Measurements from ENCODE around the gene CAPN9.
"Not testable (repeated sequence)": the region's sequence is repeated elsewhere in the genome, so short reads cannot be mapped to it uniquely, and the experiment has no call there.

The CAPN9 gene

DNA sequence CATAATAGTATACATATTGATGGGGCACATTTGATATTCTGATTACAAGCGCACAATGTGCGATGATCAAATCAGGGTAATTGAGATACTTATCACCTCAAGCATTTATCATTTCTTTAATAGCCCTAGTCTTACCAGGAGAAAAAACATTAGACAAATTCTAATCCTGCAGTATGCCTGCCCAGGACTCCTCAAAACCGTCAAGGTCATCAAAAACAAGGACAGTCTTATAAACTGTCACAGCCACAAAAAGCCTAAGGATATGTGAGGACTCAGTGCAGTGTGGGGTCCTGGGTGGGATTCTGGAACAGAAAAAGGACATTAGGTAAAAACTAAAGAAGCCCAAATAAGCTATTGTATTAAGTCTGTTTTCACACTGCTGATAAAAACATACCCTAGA, 19.1 kb downstream of the CAPN9 start:
- H3K27ac ChIP-seq: no peak overlapping the region
- no peak for DNase-seq
- H3K27me3 ChIP-seq: no peaks in the 10 kb centered on the region
- TF ChIP-seq, protein P1, sequence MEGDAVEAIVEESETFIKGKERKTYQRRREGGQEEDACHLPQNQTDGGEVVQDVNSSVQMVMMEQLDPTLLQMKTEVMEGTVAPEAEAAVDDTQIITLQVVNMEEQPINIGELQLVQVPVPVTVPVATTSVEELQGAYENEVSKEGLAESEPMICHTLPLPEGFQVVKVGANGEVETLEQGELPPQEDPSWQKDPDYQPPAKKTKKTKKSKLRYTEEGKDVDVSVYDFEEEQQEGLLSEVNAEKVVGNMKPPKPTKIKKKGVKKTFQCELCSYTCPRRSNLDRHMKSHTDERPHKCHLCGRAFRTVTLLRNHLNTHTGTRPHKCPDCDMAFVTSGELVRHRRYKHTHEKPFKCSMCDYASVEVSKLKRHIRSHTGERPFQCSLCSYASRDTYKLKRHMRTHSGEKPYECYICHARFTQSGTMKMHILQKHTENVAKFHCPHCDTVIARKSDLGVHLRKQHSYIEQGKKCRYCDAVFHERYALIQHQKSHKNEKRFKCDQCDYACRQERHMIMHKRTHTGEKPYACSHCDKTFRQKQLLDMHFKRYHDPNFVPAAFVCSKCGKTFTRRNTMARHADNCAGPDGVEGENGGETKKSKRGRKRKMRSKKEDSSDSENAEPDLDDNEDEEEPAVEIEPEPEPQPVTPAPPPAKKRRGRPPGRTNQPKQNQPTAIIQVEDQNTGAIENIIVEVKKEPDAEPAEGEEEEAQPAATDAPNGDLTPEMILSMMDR (IDR thresholded peaks at IDR 0.05): no peak
- H3K36me3 ChIP-seq: no peaks in the 10 kb centered on the region
- no peaks in the 10 kb centered on the region for H3K4me1 ChIP-seq
- intact Hi-C loops (cut with DNase I; ENCODE audit: low total_unique reads): loop anchor here (10.0 kb wide), 1 partner anchor 72 kb away; no protein-coding TSS in a partner anchor
- H3K9me3 ChIP-seq: no peaks in the 10 kb centered on the region
- H3K4me3 ChIP-seq: no peak overlapping the region

DNA sequence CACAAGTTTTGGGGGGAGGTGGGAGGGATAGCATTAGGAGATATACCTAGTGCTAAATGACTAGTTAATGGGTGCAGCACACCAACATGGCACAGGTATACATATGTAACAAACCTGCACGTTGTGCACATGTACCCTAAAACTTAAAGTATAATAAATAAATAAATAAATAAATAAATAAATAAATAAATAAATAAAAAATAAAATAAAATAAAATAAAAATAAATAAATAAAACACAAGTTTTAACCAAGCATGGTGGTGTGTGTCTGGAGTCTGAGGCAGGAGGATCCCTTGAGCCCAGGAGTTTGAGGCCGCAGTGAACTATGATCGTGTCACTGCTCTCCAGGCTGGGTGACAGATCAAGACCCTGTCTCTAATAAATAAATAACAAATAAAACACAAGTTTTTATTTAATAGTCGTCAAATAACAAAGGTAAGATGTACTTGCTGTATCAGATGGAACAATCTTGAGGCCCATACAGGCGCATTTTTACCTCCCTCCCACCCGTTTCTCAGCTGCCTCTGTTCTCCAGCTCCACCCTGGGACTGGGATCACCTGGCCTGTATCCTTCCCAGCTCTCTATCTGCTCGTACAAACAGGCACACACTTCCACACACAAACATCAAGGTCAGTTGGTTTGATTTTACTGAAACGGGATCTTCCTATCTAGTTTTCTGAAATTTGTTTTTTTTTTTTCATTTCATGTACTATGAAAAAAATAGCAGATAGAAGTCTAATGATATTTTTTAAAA, 20.8 kb downstream of the CAPN9 start:
- not testable (repeated sequence) for H3K27ac ChIP-seq
- intact Hi-C loops (cut with DNase I; ENCODE audit: low total_unique reads): loop anchor here (10.0 kb wide), 1 partner anchor 73 kb away; no protein-coding TSS in a partner anchor

DNA sequence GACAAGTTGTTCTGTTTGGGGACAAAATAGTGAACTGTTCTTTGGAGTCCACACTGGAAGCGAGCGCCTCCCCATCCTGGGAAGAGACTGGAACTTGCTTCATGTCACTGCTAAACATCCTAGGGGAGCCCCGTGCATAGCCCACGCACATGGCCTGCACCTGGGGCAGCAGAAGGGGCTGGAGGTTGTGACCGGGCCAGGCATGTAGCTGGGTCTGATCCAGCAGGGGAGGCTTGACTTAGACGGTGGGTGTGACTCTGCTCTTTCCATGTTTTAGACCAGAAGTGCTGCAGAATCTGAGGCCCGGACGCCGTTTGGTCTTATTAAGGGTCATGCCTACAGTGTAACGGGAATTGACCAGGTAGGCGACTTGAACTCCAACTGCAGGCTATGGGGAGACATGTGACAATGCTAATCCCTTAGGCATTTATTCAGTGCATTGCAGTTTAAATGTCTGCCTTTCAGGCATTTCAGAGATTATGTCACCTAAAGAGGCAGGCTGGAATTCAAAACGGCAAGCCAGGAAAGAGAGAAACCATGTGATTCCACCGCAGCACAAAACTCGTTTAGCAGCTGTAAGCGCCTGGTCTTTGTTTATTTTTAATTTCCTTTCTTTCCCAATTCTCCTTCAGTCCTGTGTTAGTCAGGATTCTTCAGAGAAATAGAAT, 21.8 kb downstream of the CAPN9 start:
- H3K27ac ChIP-seq: no peak overlapping the region
- H3K9me3 ChIP-seq: no peaks in the 10 kb centered on the region
- no peak for DNase-seq
- H3K36me3 ChIP-seq: no peaks in the 10 kb centered on the region
- H3K27me3 ChIP-seq: no peaks in the 10 kb centered on the region
- no peak overlapping the region for H3K4me3 ChIP-seq
- peaks cover 0 to 5% (median 1%) of the 10 kb centered on the region in 4 donors for H3K4me1 ChIP-seq
- TF ChIP-seq, protein P1 (IDR thresholded peaks at IDR 0.05): no peak
- intact Hi-C loops (cut with DNase I; ENCODE audit: low total_unique reads): loop anchor here (10.0 kb wide), 1 partner anchor 74 kb away; no protein-coding TSS in a partner anchor

More for the DNA sequence above, 20.8 kb downstream of the CAPN9 start:
- not testable (repeated sequence) for H3K4me1 ChIP-seq, H3K36me3 ChIP-seq, H3K4me3 ChIP-seq, DNase-seq, H3K9me3 ChIP-seq, H3K27me3 ChIP-seq

DNA sequence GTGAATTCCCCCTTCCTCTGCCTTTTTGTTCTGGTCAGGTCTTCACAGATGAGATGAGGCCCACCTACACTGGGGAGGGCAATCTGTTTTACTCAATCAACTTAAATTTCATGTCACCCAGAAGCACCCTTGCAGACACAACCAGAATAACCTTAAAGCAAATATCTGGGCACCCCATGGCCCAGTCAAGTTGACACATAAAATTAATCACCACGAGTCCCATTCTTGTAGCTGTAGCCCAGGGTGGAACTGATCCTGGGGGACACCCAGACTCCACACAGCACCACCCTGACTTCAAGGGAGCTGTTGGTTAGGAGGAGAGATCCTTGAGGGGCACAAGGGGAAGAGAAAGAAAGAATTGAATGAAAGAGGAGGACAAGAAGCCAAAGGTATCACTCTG, 23.1 kb downstream of the CAPN9 start:
- no peak for DNase-seq
- TF ChIP-seq, protein P1 (IDR thresholded peaks at IDR 0.05): no peak
- intact Hi-C loops (cut with DNase I; ENCODE audit: low total_unique reads): loop anchor here (5.0 kb wide), 1 partner anchor 128 kb away; the partner anchor contains the start of gene COG2
- Histone ChIP-seq H3K4me3 (no peak overlapping the region), H3K9me3 (no peaks in the 10 kb centered on the region), H3K4me1 (peaks cover 0 to 5% (median 1%) of the 10 kb centered on the region in 4 donors), H3K36me3 (no peaks in the 10 kb centered on the region), H3K27me3 (no peaks in the 10 kb centered on the region), H3K27ac (no peak overlapping the region)

DNA sequence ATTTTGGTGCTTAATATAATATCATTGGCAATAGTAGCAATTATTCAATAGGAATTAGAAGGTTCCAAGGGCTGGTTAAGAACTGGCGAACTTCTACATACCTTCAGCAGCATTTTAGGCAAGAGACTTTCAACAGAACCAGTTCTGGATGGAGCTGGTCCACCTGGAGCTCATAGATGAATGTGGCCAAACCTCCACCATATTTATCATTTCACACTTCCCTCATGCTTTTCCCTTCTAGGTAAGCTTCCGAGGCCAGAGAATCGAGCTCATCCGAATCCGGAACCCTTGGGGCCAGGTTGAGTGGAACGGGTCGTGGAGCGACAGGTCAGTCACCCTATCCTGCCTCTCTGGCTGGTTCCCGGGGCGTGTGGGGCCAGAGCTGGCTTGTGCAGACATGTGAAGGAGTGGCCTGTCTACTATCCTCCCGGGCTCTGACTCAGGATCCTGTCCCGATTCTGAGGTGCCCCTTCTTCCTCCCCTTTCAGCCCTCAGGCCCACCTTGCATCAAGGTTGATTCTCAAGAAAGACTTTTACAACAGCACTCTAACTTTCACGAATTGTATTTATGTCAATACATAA, 24.7 kb downstream of the CAPN9 start:
- TF ChIP-seq, protein P1 (IDR thresholded peaks at IDR 0.05): no peak
- intact Hi-C loops (cut with DNase I; ENCODE audit: low total_unique reads): loop anchor here (5.0 kb wide), 1 partner anchor 130 kb away; the partner anchor contains the start of gene COG2
- peaks cover 0 to 5% (median 1%) of the 10 kb centered on the region in 4 donors for H3K4me1 ChIP-seq
- no peak overlapping the region for H3K4me3 ChIP-seq
- no peak for DNase-seq
- H3K9me3 ChIP-seq: no peaks in the 10 kb centered on the region
- no peaks in the 10 kb centered on the region for H3K36me3 ChIP-seq
- no peak overlapping the region for H3K27ac ChIP-seq
- H3K27me3 ChIP-seq: no peaks in the 10 kb centered on the region

Data from tibial artery (tissue), 4 donors.